PFSK-1 (cell line): ENCODE data around the gene RGS6.

Experiments used
- FOXP2 ChIP-seq: optimal IDR thresholded peaks from 2 replicates; pipeline ENCODE3; 2011; ENCODE audit warnings: borderline replicate concordance, control low read depth, inconsistent platforms; ENCODE audit not compliant: insufficient read depth; ENCODE audit errors: extremely low read length, extremely low read depth
- POLR2AphosphoS5 ChIP-seq: IDR thresholded peaks from 2 replicates; pipeline ENCODE4 v1.6.1; 2012; ENCODE audit warnings: low read depth, mild to moderate bottlenecking, control low read depth, low read length, moderate library complexity
- REST ChIP-seq, 2 experiments: IDR thresholded peaks; 2 replicates each; pipeline versions ENCODE4 v1.6.1 to v1.8.0; 2011 to 2012; ENCODE audit warnings: low read depth in 2 of 2, low read length in 2 of 2, control low read depth in 1 of 2, inconsistent platforms in 1 of 2, mild to moderate bottlenecking in 1 of 2, moderate library complexity in 1 of 2; ENCODE audit not compliant: insufficient read depth in 1 of 2
- SIN3A ChIP-seq: IDR thresholded peaks from 2 replicates; pipeline ENCODE4 v1.6.1; 2012; ENCODE audit warnings: mild to moderate bottlenecking, low read length, moderate library complexity, borderline replicate concordance; ENCODE audit not compliant: insufficient read depth
- TAF1 ChIP-seq: IDR thresholded peaks from 2 replicates; pipeline ENCODE4 v1.6.1; 2012; ENCODE audit warnings: low read length, control low read depth, borderline replicate concordance; ENCODE audit not compliant: insufficient read depth

Gene RGS6

DNA sequence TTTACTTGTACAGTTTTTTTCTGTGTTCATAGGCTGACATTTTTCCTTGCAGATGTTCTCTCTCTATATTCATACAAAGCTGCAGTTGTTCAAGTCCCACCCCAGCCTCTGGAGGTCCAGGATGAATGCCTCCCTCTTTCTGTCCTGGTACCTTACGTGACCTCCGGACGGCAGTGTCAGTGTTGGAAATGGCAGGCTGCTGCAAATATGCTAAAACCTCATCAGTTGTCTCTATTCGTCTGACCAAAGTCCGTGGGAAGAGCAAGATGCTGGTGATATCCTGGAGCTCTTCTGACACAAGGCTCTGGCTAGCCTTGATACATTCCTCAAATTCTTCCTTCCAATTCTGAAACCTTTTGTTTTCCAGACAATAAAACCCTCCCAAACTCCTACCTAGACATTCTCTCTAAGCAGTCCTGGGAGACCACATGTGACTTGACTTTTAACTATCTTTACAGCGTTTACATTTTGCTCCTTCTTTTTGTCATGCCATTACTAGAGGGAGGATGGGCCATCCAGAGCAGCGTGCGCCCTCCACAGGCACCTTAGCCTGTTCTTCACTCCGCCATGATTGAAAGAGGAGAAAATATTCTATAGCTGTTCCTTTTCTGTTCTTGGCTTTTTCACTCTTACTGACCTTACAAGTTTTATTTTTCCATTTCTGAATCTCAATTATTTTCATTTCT lies 143.6 kb downstream of the RGS6 start:
- TF ChIP-seq REST (IDR thresholded peaks at IDR 0.05; ENCODE audit: insufficient read depth in 1 of 2, low read depth in 2 of 2, low read length in 2 of 2) (no peak), FOXP2 (no peak), SIN3A (no peak), TAF1 (no peak), POLR2AphosphoS5 (no peak)

DNA sequence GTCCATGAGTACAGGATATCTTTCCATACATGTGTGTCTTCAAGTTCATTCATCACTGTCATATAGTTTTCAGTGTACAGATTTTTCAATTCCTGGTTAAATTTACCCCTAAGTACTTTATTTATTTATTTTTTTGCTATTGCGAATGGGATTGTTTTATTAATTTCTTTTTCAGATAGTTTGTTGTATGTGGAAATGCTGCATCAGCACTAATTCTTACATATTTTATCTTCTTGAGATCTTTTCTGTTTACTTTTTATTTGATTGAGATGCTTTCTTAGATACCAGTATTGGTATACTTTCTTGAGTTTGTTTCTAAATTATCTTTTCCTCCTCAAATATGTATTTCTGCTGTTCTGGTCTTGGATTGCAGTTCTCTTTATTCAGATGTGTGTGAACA lies 148.9 kb downstream of the RGS6 start:
- no peak for TF ChIP-seq SIN3A

- TF ChIP-seq POLR2AphosphoS5 (no peak), TAF1 (no peak), REST (IDR thresholded peaks at IDR 0.05; ENCODE audit: insufficient read depth in 1 of 2, low read depth in 2 of 2, low read length in 2 of 2) (no peak), SIN3A (no peak), FOXP2 (no peak)
Observed at GRCh38 chr14:72084935-72085334, 152.7 kb downstream of the RGS6 start.

DNA sequence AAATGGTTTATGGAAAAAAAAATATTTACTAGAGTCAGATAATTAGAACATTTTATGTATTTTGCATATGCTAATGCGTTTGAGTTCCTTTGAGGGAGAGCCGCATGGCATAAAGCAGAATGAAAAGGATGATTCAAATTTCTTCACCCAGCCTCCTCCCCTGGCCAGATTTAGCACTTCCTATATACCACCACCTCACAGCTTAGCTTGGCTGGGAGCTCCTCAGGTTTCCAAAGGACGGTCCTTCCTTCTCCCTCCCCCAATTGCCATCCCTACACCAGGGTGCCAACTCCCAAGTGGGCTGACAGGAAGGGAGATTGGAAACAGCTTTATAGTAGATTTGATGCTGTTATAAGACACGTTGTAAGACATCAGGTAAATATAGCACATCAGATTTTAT lies 157.4 kb downstream of the RGS6 start:
- no peak for TF ChIP-seq FOXP2
- TF ChIP-seq SIN3A = no peak
- no peak for TF ChIP-seq POLR2AphosphoS5
- no peak for TF ChIP-seq REST (IDR thresholded peaks at IDR 0.05; ENCODE audit: insufficient read depth in 1 of 2, low read depth in 2 of 2, low read length in 2 of 2)
- no peak for TF ChIP-seq TAF1

DNA sequence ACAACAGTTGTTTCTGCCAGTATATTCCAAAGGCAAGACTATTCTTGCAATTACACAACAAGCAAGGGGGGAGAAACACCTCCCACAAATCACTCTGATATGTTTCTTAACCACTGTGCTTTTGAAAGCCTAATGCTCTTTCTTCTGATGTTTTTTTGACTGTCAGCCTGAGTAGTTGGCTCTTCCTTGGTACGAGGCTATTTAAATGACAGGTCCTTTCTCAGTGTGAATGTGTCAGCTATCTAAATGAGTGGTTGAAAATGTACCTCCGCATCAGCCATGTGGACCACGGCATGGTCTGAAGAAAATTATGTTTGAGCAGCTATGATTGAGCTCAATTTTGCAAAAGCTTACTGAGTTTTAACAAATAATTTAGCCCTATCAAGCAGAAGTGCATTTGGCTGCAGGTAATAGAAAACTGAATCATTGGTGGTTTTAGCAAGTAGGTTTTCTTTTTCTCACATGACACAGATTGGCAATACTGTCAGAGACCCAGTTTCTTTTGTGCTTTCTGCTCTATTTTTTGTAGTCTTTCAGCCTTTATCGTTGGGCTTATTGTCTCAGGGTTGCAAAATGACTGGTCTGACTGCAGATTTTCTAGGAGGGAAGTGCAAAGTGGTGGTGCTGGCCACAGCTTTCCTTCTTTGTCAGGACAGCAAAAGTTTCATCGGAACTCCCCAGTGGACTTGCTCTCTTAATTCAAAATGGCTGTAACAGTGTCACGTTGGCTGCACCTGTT lies 162.8 kb downstream of the RGS6 start:
- TF ChIP-seq TAF1 (no peak), REST (IDR thresholded peaks at IDR 0.05; ENCODE audit: insufficient read depth in 1 of 2, low read depth in 2 of 2, low read length in 2 of 2) (no peak), POLR2AphosphoS5 (no peak), FOXP2 (no peak), SIN3A (no peak)
